Central memory CD8-positive, alpha-beta T cell (primary cell): Measurements from ENCODE around the gene ATG9A.
"Not testable (repeated sequence)": the region's sequence is repeated elsewhere in the genome, so short reads cannot be mapped to it uniquely, and the experiment has no call there.

Source experiments
- ATAC-seq: fragments of 150-1000 bp; cut with Tn5 transposase; replicated peaks from 2 replicates; pipeline ENCODE4 v1.10.0; 2022; ENCODE audit warnings: mild to moderate bottlenecking, moderate FRiP score, moderate number of reproducible peaks; ENCODE audit not compliant: poor library complexity, severe bottlenecking; ENCODE audit errors: extremely low read depth
- DNase-seq, 2 donors: peaks; one replicate each; pipeline ENCODE4 v3.0.0; 2021; ENCODE audit warnings: low spot score in 2 of 2
- H3K27ac Mint-ChIP-seq: one replicate; pipeline ENCODE4 v1.8.0; 2022; ENCODE audit warnings: low read depth, mild to moderate bottlenecking, moderate library complexity, mixed read lengths
- H3K27me3 Mint-ChIP-seq: one replicate; pipeline ENCODE4 v1.8.0; 2022; ENCODE audit warnings: mixed read lengths
- H3K36me3 Mint-ChIP-seq: one replicate; pipeline ENCODE4 v1.8.0; 2022; ENCODE audit warnings: mild to moderate bottlenecking, moderate library complexity, mixed read lengths; ENCODE audit not compliant: insufficient read depth
- H3K4me1 Mint-ChIP-seq: one replicate; pipeline ENCODE4 v1.8.0; 2022; ENCODE audit warnings: mixed read lengths
- H3K4me3 Mint-ChIP-seq: one replicate; pipeline ENCODE4 v1.8.0; 2022; ENCODE audit warnings: mild to moderate bottlenecking, moderate library complexity, mixed read lengths
- H3K9me3 Mint-ChIP-seq: one replicate; pipeline ENCODE4 v1.8.0; 2022; ENCODE audit warnings: mixed read lengths

ATG9A gene

GRCh38 chr2:219205165-219205538, 24.3 kb downstream of the ATG9A start:
- Mint-ChIP-seq H3K27ac (peak overlapping the region; percentile 92), H3K4me3 (no peak overlapping the region), H3K27me3 (no peaks in the 10 kb centered on the region)

GRCh38 chr2:219204425-219205164, 24.8 kb downstream of the ATG9A start:
- no peak for DNase-seq
- Mint-ChIP-seq H3K4me1 (peaks cover 30% of the 10 kb centered on the region), H3K4me3 (no peak overlapping the region), H3K9me3 (no peaks in the 10 kb centered on the region), H3K27me3 (peaks cover 3% of the 10 kb centered on the region), H3K27ac (no peak overlapping the region), H3K36me3 (peaks cover 21% of the 10 kb centered on the region)
- no peak for ATAC-seq

More at GRCh38 chr2:219205165-219205538, 24.3 kb downstream of the ATG9A start:
- no peaks in the 10 kb centered on the region for H3K9me3 Mint-ChIP-seq
- ATAC-seq: no peak
- no peak for DNase-seq
- peaks cover 28% of the 10 kb centered on the region for H3K4me1 Mint-ChIP-seq
- peaks cover 22% of the 10 kb centered on the region for H3K36me3 Mint-ChIP-seq

- not testable (repeated sequence) for H3K4me3 Mint-ChIP-seq, H3K27ac Mint-ChIP-seq
Observed at GRCh38 chr2:219201331-219201730, 28.1 kb downstream of the ATG9A start.

GRCh38 chr2:219200502-219201326, 28.7 kb downstream of the ATG9A start:
- Mint-ChIP-seq H3K27me3 (peaks cover 14% of the 10 kb centered on the region), H3K4me3 (peak overlapping the region; percentile 72), H3K27ac (peak overlapping the region; percentile 61)
- not testable (repeated sequence) for ATAC-seq, DNase-seq, H3K36me3 Mint-ChIP-seq, H3K4me1 Mint-ChIP-seq, H3K9me3 Mint-ChIP-seq

More at GRCh38 chr2:219201331-219201730, 28.1 kb downstream of the ATG9A start:
- DNase-seq, H3K36me3 Mint-ChIP-seq, ATAC-seq, H3K9me3 Mint-ChIP-seq: not testable (repeated sequence)
- peaks cover 13% of the 10 kb centered on the region for H3K4me1 Mint-ChIP-seq
- peaks cover 14% of the 10 kb centered on the region for H3K27me3 Mint-ChIP-seq

- H3K4me3 Mint-ChIP-seq: peak overlapping the region; percentile 72
- no peaks in the 10 kb centered on the region for H3K9me3 Mint-ChIP-seq
- no peak overlapping the region for H3K27ac Mint-ChIP-seq
- H3K27me3 Mint-ChIP-seq: peaks cover 14% of the 10 kb centered on the region
- peaks cover 3% of the 10 kb centered on the region for H3K36me3 Mint-ChIP-seq
- ATAC-seq (no peak), DNase-seq (no peak)
- peaks cover 8% of the 10 kb centered on the region for H3K4me1 Mint-ChIP-seq
Observed at GRCh38 chr2:219199470-219200211, 29.8 kb downstream of the ATG9A start.

- DNase-seq (no peak), ATAC-seq (no peak)
- no peak overlapping the region for H3K27ac Mint-ChIP-seq
- no peaks in the 10 kb centered on the region for H3K9me3 Mint-ChIP-seq
- peaks cover 3% of the 10 kb centered on the region for H3K36me3 Mint-ChIP-seq
- H3K4me3 Mint-ChIP-seq: no peak overlapping the region
- peaks cover 14% of the 10 kb centered on the region for H3K27me3 Mint-ChIP-seq
- H3K4me1 Mint-ChIP-seq: peaks cover 8% of the 10 kb centered on the region
Observed at GRCh38 chr2:219198974-219199373, 30.5 kb downstream of the ATG9A start.

- Mint-ChIP-seq H3K36me3 (peaks cover 3% of the 10 kb centered on the region), H3K9me3 (no peaks in the 10 kb centered on the region), H3K27ac (no peak overlapping the region), H3K4me3 (no peak overlapping the region), H3K27me3 (peaks cover 14% of the 10 kb centered on the region), H3K4me1 (peaks cover 8% of the 10 kb centered on the region)
- ATAC-seq: no peak
- no peak for DNase-seq
Observed at GRCh38 chr2:219197388-219197787, 32.0 kb downstream of the ATG9A start.

GRCh38 chr2:219186754-219187456, 42.5 kb downstream of the ATG9A start:
- Mint-ChIP-seq H3K27me3 (no peaks in the 10 kb centered on the region), H3K4me1 (peaks cover 31% of the 10 kb centered on the region), H3K9me3 (no peaks in the 10 kb centered on the region), H3K4me3 (no peak overlapping the region), H3K36me3 (peaks cover 18% of the 10 kb centered on the region), H3K27ac (peak overlapping the region; percentile 63)
- DNase-seq (no peak), ATAC-seq (no peak)

- H3K4me3 Mint-ChIP-seq: no peak overlapping the region
- ATAC-seq (no peak), DNase-seq (no peak)
- H3K4me1 Mint-ChIP-seq: peaks cover 55% of the 10 kb centered on the region
- no peaks in the 10 kb centered on the region for H3K27me3 Mint-ChIP-seq
- H3K27ac Mint-ChIP-seq: peak overlapping the region; percentile 72
- H3K36me3 Mint-ChIP-seq: peaks cover 33% of the 10 kb centered on the region
- no peaks in the 10 kb centered on the region for H3K9me3 Mint-ChIP-seq
Observed at GRCh38 chr2:219184121-219184520, 45.3 kb downstream of the ATG9A start.

GRCh38 chr2:219183151-219183772, 46.2 kb downstream of the ATG9A start:
- no peak for ATAC-seq
- H3K27me3 Mint-ChIP-seq: no peaks in the 10 kb centered on the region
- peaks cover 56% of the 10 kb centered on the region for H3K4me1 Mint-ChIP-seq

GRCh38 chr2:219182331-219183150, 46.9 kb downstream of the ATG9A start:
- Mint-ChIP-seq H3K27me3 (no peaks in the 10 kb centered on the region), H3K27ac (peak overlapping the region; percentile 72), H3K9me3 (no peaks in the 10 kb centered on the region), H3K4me1 (peaks cover 59% of the 10 kb centered on the region), H3K36me3 (peaks cover 44% of the 10 kb centered on the region), H3K4me3 (no peak overlapping the region)
- DNase-seq (no peak), ATAC-seq (no peak)

More at GRCh38 chr2:219183151-219183772, 46.2 kb downstream of the ATG9A start:
- no peak for DNase-seq
- Mint-ChIP-seq H3K27ac (peak overlapping the region; percentile 72), H3K4me3 (no peak overlapping the region), H3K36me3 (peaks cover 38% of the 10 kb centered on the region), H3K9me3 (no peaks in the 10 kb centered on the region)
